Measurements from ENCODE around the gene MAP3K21.

MAP3K21 gene

DNA sequence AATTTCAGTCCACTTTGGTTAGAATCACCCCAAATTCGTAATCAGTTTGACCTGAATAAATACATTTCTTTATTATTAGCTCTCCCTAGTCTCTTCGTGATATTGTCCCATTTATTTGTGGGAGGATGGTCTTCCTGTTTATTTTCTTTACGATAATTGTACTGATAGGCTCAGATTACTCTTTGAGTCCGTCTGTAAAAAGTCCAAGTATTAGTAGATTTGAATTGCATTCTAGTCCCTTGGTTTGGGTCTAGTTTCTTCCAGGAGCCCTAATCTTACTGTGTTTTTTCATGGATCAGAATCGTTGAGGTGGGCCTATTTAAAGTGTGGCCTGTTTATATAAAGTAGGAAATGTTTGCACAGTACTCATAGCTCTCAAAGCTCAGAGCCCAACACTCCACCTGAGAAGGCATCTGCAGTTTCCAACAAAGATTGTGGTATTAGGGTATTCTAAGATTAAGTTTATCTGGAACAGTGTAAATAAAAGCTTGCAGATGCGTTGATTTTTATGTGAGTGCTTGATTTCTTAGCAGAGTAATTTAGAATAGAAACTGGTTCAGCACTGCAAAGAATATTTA is 33.1 kb downstream of the MAP3K21 start:
- H3K4me1 ChIP-seq (ENCODE audit: control insufficient read depth, insufficient read depth, low read length, poor library complexity, severe bottlenecking): peaks cover 4% of the 10 kb centered on the region
- no peak overlapping the region for H3K27ac ChIP-seq (ENCODE audit: low read depth, low read length, severe bottlenecking)
- no peaks in the 10 kb centered on the region for H3K9me3 ChIP-seq (ENCODE audit: control insufficient read depth, low read length)
- H3K36me3 ChIP-seq (ENCODE audit: control insufficient read depth, insufficient read depth, low read length): no peaks in the 10 kb centered on the region
- WGBS, 2 experiments (ENCODE audit: insufficient coverage in 2 of 2): 83 to 87% methylated on average over 3 to 4 of the region's 6 CpGs
- no peak overlapping the region for H3K4me3 ChIP-seq (ENCODE audit: extremely low read depth, insufficient read depth, low read length, poor library complexity, severe bottlenecking)

GRCh38 chr1:233361876-233362275 is 34.4 kb downstream of the MAP3K21 start:
- Histone ChIP-seq H3K9me3 (ENCODE audit: control insufficient read depth, low read length) (no peaks in the 10 kb centered on the region), H3K4me1 (ENCODE audit: control insufficient read depth, insufficient read depth, low read length, poor library complexity, severe bottlenecking) (peaks cover 4% of the 10 kb centered on the region)
- WGBS, 2 experiments (ENCODE audit: insufficient coverage in 2 of 2): 74 to 78% methylated on average over 19 of the region's 19 CpGs

GRCh38 chr1:233362743-233363142 is 35.2 kb downstream of the MAP3K21 start:
- Histone ChIP-seq H3K4me3 (ENCODE audit: extremely low read depth, insufficient read depth, low read length, poor library complexity, severe bottlenecking) (no peak overlapping the region), H3K4me1 (ENCODE audit: control insufficient read depth, insufficient read depth, low read length, poor library complexity, severe bottlenecking) (peaks cover 4% of the 10 kb centered on the region), H3K9me3 (ENCODE audit: control insufficient read depth, low read length) (no peaks in the 10 kb centered on the region), H3K36me3 (ENCODE audit: control insufficient read depth, insufficient read depth, low read length) (no peaks in the 10 kb centered on the region), H3K27ac (ENCODE audit: low read depth, low read length, severe bottlenecking) (no peak overlapping the region)
- WGBS, 2 experiments (ENCODE audit: insufficient coverage in 2 of 2): no CpG with 5 or more reads among the region's 1 CpG

More at GRCh38 chr1:233361876-233362275, 34.4 kb downstream of the MAP3K21 start:
- no peaks in the 10 kb centered on the region for H3K36me3 ChIP-seq (ENCODE audit: control insufficient read depth, insufficient read depth, low read length)
- no peak overlapping the region for H3K4me3 ChIP-seq (ENCODE audit: extremely low read depth, insufficient read depth, low read length, poor library complexity, severe bottlenecking)
- H3K27ac ChIP-seq (ENCODE audit: low read depth, low read length, severe bottlenecking): no peak overlapping the region

GRCh38 chr1:233364026-233364425 is 36.5 kb downstream of the MAP3K21 start:
- WGBS, 2 experiments (ENCODE audit: insufficient coverage in 2 of 2): no CpG with 5 or more reads among the region's 1 CpG
- Histone ChIP-seq H3K9me3 (ENCODE audit: control insufficient read depth, low read length) (no peaks in the 10 kb centered on the region), H3K36me3 (ENCODE audit: control insufficient read depth, insufficient read depth, low read length) (no peaks in the 10 kb centered on the region), H3K27ac (ENCODE audit: low read depth, low read length, severe bottlenecking) (no peak overlapping the region), H3K4me1 (ENCODE audit: control insufficient read depth, insufficient read depth, low read length, poor library complexity, severe bottlenecking) (peaks cover 4% of the 10 kb centered on the region), H3K4me3 (ENCODE audit: extremely low read depth, insufficient read depth, low read length, poor library complexity, severe bottlenecking) (no peak overlapping the region)

DNA sequence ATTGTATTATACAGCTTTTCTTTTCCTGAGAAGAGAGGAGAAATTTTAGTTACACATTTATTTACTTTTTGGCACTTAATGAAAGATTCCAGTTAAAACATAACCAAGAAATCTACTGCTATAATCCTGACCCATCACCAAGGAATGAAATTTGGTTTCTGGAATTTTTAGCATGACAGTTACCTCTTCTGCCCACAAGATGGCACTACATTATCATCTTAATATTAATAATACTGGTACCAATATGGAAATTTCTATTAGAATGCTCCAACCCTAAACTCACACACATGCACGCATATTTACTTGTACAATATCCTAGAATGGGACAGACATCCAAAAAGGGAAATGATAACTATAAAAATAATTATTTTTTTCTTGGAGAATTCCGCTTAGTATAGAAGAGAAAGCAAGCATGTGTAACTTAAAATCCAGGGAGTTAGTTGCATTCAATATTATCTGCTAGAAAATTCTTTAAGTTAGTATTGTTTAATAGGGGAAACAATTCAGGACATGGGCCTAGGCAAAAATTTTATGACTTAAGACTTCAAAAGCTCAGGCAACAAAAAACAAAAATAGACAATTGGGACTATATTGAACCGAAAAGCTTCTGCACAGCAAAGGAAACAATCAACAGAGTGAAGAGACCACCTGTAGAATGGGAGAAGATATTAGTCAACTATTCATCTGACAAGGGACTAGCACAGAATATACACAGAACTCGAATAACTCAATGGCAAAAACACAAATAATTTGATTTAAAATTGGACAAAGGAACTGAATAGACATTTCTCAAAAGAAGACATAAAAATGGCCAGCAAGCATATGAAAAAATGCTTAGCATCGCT is 37.4 kb downstream of the MAP3K21 start:
- H3K36me3 ChIP-seq (ENCODE audit: control insufficient read depth, insufficient read depth, low read length): no peaks in the 10 kb centered on the region
- no peak overlapping the region for H3K27ac ChIP-seq (ENCODE audit: low read depth, low read length, severe bottlenecking)
- WGBS, 2 experiments (ENCODE audit: insufficient coverage in 2 of 2): 80 to 95% methylated on average over 2 of the region's 5 CpGs
- H3K4me1 ChIP-seq (ENCODE audit: control insufficient read depth, insufficient read depth, low read length, poor library complexity, severe bottlenecking): peaks cover 4% of the 10 kb centered on the region
- no peak overlapping the region for H3K4me3 ChIP-seq (ENCODE audit: extremely low read depth, insufficient read depth, low read length, poor library complexity, severe bottlenecking)
- H3K9me3 ChIP-seq (ENCODE audit: control insufficient read depth, low read length): no peaks in the 10 kb centered on the region

DNA sequence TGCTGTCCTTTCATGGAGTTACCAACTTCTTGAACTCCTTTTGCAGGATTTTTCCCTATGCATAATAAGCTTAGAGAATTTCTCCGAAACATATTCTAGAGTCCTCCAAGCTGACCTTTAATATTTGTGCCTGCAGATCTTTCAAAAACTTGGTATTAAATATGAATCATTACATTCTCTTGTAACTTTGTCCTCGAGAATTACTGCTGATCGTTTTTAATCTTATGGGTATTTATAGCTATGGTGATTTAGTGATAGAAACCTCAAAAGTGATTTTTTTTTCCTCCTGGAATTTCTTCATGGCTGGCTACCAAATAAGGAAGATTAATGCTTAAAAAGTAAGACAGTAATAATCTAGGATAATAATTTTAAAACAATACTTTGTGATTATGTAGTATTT is 39.1 kb downstream of the MAP3K21 start:
- no peaks in the 10 kb centered on the region for H3K36me3 ChIP-seq (ENCODE audit: control insufficient read depth, insufficient read depth, low read length)
- no peak overlapping the region for H3K27ac ChIP-seq (ENCODE audit: low read depth, low read length, severe bottlenecking)
- H3K4me1 ChIP-seq (ENCODE audit: control insufficient read depth, insufficient read depth, low read length, poor library complexity, severe bottlenecking): no peaks in the 10 kb centered on the region
- no CpG with 5 or more reads among the region's 3 CpGs for WGBS, 2 experiments (ENCODE audit: insufficient coverage in 2 of 2)
- no peaks in the 10 kb centered on the region for H3K9me3 ChIP-seq (ENCODE audit: control insufficient read depth, low read length)
- H3K4me3 ChIP-seq (ENCODE audit: extremely low read depth, insufficient read depth, low read length, poor library complexity, severe bottlenecking): no peak overlapping the region

DNA sequence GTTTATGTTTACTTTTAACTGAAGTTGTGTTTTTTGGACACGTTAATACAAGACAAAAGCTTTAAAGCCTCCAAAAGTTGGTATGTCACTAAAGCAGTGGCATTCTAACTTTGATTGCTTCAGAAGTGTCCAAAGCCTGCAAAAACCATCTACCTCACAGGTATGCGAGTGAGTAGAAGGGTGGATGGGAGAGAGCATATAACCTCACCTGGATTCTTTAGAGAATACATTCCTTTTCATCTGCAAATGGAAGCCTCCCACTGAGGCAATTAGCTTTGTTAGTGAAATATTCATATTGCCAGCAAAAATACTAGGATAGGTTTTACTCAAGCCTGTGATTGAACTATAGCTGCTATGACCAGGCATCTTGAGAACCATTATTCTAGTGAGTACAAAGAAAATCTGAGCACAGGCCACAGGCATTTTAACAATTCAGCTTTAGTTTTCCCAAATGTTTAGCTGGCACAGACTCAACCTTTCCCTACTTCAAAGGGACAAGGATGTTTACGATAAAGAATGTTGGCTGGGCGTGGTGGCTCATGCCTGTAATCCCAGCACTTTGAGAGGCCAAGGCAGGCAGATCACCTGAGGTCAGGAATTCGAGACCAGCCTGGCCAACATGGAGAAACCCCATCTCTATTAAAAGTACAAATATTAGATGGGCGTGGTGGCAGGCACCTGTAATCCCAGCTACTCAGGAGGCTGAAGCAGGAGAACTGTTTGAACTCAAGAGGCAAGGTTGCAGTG is 39.7 kb downstream of the MAP3K21 start:
- Histone ChIP-seq H3K36me3 (ENCODE audit: control insufficient read depth, insufficient read depth, low read length) (no peaks in the 10 kb centered on the region), H3K4me3 (ENCODE audit: extremely low read depth, insufficient read depth, low read length, poor library complexity, severe bottlenecking) (no peak overlapping the region), H3K4me1 (ENCODE audit: control insufficient read depth, insufficient read depth, low read length, poor library complexity, severe bottlenecking) (no peaks in the 10 kb centered on the region), H3K9me3 (ENCODE audit: control insufficient read depth, low read length) (no peaks in the 10 kb centered on the region), H3K27ac (ENCODE audit: low read depth, low read length, severe bottlenecking) (no peak overlapping the region)
- 73 to 100% methylated on average over 1 to 3 of the region's 6 CpGs for WGBS, 2 experiments (ENCODE audit: insufficient coverage in 2 of 2)

GRCh38 chr1:233368106-233368788 is 40.7 kb downstream of the MAP3K21 start:
- H3K4me3 ChIP-seq (ENCODE audit: extremely low read depth, insufficient read depth, low read length, poor library complexity, severe bottlenecking): no peak overlapping the region
- H3K4me1 ChIP-seq (ENCODE audit: control insufficient read depth, insufficient read depth, low read length, poor library complexity, severe bottlenecking): no peaks in the 10 kb centered on the region
- H3K36me3 ChIP-seq (ENCODE audit: control insufficient read depth, insufficient read depth, low read length): no peaks in the 10 kb centered on the region
- no peaks in the 10 kb centered on the region for H3K9me3 ChIP-seq (ENCODE audit: control insufficient read depth, low read length)
- 69 to 75% methylated on average over 2 of the region's 3 CpGs for WGBS, 2 experiments (ENCODE audit: insufficient coverage in 2 of 2)
- no peak overlapping the region for H3K27ac ChIP-seq (ENCODE audit: low read depth, low read length, severe bottlenecking)

DNA sequence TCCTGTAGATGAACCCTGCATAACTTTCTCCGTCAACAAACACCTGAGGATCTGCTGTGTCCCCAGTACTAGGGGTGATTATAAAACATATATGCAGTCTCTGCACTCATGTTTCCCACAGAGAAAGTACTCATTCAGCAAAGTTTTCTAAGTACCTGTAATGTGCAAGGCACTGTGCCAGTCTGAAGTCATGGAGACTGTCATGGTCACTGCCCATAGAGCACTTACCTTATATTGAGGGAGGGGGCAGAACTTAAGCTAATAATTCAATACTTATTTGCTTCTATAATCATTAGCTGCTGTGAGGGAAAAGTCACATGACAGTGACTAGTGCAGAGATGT is 41.2 kb downstream of the MAP3K21 start:
- Histone ChIP-seq H3K4me1 (ENCODE audit: control insufficient read depth, insufficient read depth, low read length, poor library complexity, severe bottlenecking) (no peaks in the 10 kb centered on the region), H3K27ac (ENCODE audit: low read depth, low read length, severe bottlenecking) (no peak overlapping the region), H3K36me3 (ENCODE audit: control insufficient read depth, insufficient read depth, low read length) (no peaks in the 10 kb centered on the region), H3K4me3 (ENCODE audit: extremely low read depth, insufficient read depth, low read length, poor library complexity, severe bottlenecking) (no peak overlapping the region), H3K9me3 (ENCODE audit: control insufficient read depth, low read length) (no peaks in the 10 kb centered on the region)
- WGBS, 2 experiments (ENCODE audit: insufficient coverage in 2 of 2): no CpG with 5 or more reads among the region's 1 CpG

- Histone ChIP-seq H3K27ac (ENCODE audit: low read depth, low read length, severe bottlenecking) (no peak overlapping the region), H3K36me3 (ENCODE audit: control insufficient read depth, insufficient read depth, low read length) (no peaks in the 10 kb centered on the region), H3K9me3 (ENCODE audit: control insufficient read depth, low read length) (no peaks in the 10 kb centered on the region), H3K4me3 (ENCODE audit: extremely low read depth, insufficient read depth, low read length, poor library complexity, severe bottlenecking) (no peak overlapping the region), H3K4me1 (ENCODE audit: control insufficient read depth, insufficient read depth, low read length, poor library complexity, severe bottlenecking) (no peaks in the 10 kb centered on the region)
- WGBS, 2 experiments (ENCODE audit: insufficient coverage in 2 of 2): 92 to 100% methylated on average over 2 to 3 of the region's 12 CpGs
Observed at GRCh38 chr1:233372218-233373120, 44.9 kb downstream of the MAP3K21 start.
